K562 treated with DMSO at 1 percent for 48 hours (cell line): ENCODE measurements around the gene BCL7A. TPM values are rescaled to one million over a fixed set of nuclear protein-coding genes. Genes with fewer than 3 reads are reported as not detected.

Source experiments
- total RNA-seq: library from RNA; unstranded; fragments of 300-600 nt; gene quantifications from 2 replicates; pipeline ENCODE4 v1.2.3, GENCODE V29; 2022; ENCODE audit warnings: low replicate concordance; ENCODE audit errors: extremely low read depth

Gene BCL7A
- total RNA-seq, result not detected in 2 replicates

GRCh38 chr12:122021822-122022392, at the start of gene BCL7A:
TSS of gene BCL7A (plus strand) at chr12:122021884. CDS start at chr12:122022092, 208 bp downstream.

GRCh38 chr12:122078141-122079032, 56.7 kb downstream of the BCL7A start, which contains the start of gene MLXIP:
TSS of gene MLXIP (plus strand) at chr12:122078756. CDS start at chr12:122078854, 98 bp downstream.

Other genes with a start within 250 kb of the BCL7A start
- not detected in 2 replicates for gene RHOF, start 228.2 kb upstream of the BCL7A start, total RNA-seq
- not detected in 2 replicates for gene SETD1B, start 217.9 kb upstream of the BCL7A start, total RNA-seq
- gene HPD, start 163.0 kb upstream of the BCL7A start, total RNA-seq, result not detected in 2 replicates
- gene PSMD9, start 133.1 kb upstream of the BCL7A start, total RNA-seq, result not detected in 2 replicates
- not detected in 2 replicates for gene CFAP251, start 103.3 kb upstream of the BCL7A start, total RNA-seq
- not detected in 2 replicates for gene MLXIP, start 56.9 kb downstream of the BCL7A start, total RNA-seq
- gene IL31, start 152.3 kb downstream of the BCL7A start, total RNA-seq, result not detected in 2 replicates
- gene LRRC43, start 161.2 kb downstream of the BCL7A start, total RNA-seq, result not detected in 2 replicates
- gene B3GNT4, start 181.8 kb downstream of the BCL7A start, total RNA-seq, result not detected in 2 replicates
- not detected in 2 replicates for gene DIABLO, start 204.2 kb downstream of the BCL7A start, total RNA-seq
- not detected in 2 replicates for gene VPS33A, start 244.6 kb downstream of the BCL7A start, total RNA-seq